ENCODE measurements around the gene PRPSAP1.
"Not testable (repeated sequence)": the region's sequence is repeated elsewhere in the genome, so short reads cannot be mapped to it uniquely, and the experiment has no call there.

The PRPSAP1 gene

DNA sequence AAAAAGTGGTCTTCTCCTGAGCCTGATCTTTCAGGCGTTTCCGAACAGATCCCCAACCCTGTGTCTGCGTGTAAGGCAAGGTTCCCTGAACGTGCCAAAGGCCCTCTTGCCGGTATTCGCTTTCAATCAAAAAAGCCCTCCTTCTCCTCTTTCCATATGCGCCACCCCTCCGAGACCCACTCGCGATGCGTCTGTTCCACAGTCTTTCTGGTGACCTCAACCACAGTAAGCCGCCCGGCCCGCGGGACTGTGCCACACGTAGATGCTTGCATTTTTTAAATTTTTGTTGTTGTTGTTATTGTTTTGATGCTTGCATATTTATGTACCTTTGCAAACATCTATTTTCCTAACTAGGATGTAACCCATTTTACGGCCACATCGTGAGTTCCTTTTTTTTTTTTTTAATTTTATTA lies 607 bp upstream of the PRPSAP1 start:
- TF ChIP-seq, protein P1, sequence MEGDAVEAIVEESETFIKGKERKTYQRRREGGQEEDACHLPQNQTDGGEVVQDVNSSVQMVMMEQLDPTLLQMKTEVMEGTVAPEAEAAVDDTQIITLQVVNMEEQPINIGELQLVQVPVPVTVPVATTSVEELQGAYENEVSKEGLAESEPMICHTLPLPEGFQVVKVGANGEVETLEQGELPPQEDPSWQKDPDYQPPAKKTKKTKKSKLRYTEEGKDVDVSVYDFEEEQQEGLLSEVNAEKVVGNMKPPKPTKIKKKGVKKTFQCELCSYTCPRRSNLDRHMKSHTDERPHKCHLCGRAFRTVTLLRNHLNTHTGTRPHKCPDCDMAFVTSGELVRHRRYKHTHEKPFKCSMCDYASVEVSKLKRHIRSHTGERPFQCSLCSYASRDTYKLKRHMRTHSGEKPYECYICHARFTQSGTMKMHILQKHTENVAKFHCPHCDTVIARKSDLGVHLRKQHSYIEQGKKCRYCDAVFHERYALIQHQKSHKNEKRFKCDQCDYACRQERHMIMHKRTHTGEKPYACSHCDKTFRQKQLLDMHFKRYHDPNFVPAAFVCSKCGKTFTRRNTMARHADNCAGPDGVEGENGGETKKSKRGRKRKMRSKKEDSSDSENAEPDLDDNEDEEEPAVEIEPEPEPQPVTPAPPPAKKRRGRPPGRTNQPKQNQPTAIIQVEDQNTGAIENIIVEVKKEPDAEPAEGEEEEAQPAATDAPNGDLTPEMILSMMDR (IDR thresholded peaks at IDR 0.05; ENCODE audit: low read depth, low read length) = no peak
- DNase-seq (ENCODE audit: extremely low read depth, low read depth) = no peak

DNA sequence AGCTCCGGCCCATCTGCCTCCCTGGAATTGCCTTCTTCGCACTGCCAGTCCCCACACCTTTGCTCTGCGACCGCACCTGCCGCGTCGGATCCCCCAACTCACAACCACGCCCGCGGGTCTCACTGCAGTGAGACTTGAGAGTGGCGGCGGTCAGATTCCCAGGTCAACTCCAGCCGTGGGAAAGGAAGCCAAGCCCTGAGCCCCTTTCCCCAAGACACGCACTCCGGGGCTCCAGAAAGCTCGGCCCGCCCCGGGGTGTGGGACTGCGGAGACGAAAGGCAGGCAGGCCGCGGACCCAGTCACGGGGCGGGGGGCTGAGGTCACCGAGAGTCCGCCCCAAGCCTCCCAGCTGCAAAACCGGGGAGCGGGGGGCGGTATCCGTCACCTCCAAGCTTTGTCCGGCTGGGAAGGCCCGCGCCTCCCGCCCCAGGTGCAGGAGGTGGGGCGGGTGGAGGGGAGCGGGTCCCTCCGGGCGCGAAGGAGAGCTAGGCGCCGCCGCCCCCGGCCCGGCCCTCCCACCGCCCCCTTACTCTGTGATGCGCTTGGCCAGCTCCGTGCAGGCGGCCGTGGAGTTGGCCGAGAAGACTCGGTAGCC lies 615 bp downstream of the PRPSAP1 start:
- no peak for DNase-seq (ENCODE audit: extremely low read depth, low read depth)

DNA sequence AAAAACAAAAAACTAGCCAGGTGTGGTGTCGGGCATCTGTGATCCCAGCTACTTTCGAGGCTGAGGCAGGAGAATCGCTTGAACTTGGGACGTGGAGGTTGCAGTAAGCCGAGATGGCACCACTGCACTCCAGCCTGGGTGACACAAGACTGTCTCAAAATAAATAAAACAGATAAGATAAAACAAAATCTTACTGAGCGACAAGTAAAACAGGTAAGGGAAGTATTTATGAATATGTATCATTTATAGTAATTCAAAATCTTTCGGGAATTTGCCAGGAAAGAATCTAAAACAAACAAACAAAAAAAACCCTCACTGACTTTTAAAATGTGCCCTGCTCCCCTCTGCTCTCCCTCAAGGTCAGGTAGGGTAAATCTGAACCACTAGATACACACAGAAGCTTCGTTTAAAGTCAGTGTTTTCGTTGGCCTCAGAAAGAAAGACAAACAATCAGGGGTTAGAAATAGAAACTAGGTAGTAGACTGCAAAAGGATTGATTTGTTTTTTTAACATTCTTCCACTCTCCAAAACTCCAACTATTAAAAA lies 2.1 kb downstream of the PRPSAP1 start:
- TF ChIP-seq, protein P1 (IDR thresholded peaks at IDR 0.05; ENCODE audit: low read depth, low read length) = no peak
- no peak for DNase-seq (ENCODE audit: extremely low read depth, low read depth)

More for the DNA sequence above, 615 bp downstream of the PRPSAP1 start:
- TF ChIP-seq, protein P1 (IDR thresholded peaks at IDR 0.05; ENCODE audit: low read depth, low read length) = no peak

DNA sequence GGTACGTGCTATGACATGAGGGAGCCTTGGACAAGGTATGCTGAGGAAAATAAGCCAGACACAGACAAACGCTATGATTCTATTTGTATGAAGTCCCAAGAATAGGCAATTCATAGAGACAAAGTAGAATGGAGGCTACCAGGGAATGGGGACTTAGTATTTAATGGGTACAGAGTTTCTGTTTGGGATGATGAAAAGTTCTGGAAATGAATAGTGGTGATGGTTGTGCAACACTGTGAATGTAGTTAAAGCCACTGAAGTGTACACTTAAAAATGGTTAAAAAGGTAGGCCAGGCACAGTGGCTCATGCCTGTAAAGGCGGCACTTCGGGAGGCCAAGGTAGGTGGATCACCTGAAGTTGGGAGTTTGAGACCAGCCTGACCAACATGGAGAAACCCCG lies 3.3 kb downstream of the PRPSAP1 start:
- DNase-seq (ENCODE audit: extremely low read depth, low read depth) = no peak
- TF ChIP-seq, protein P1 (IDR thresholded peaks at IDR 0.05; ENCODE audit: low read depth, low read length) = no peak

DNA sequence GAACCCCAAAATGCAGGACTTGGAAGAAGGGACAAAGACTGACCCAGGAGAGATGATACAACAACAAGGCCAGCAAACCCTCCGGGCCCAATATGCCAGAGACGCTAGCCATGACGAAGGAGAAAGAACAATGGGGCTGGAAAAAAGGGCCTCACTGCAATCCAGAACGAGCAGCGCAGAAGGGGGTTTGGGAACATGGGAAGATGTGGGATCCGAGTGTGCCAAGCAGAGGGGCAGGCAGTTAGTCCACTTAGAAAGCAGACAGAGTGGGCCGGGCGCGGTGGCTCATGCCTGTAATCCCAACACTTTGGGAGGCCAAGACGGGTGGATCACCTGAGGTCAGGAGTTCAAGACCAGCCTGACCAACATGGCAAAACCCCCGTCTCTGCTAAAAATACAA lies 6.8 kb downstream of the PRPSAP1 start:
- not testable (repeated sequence) for DNase-seq (ENCODE audit: extremely low read depth, low read depth)

DNA sequence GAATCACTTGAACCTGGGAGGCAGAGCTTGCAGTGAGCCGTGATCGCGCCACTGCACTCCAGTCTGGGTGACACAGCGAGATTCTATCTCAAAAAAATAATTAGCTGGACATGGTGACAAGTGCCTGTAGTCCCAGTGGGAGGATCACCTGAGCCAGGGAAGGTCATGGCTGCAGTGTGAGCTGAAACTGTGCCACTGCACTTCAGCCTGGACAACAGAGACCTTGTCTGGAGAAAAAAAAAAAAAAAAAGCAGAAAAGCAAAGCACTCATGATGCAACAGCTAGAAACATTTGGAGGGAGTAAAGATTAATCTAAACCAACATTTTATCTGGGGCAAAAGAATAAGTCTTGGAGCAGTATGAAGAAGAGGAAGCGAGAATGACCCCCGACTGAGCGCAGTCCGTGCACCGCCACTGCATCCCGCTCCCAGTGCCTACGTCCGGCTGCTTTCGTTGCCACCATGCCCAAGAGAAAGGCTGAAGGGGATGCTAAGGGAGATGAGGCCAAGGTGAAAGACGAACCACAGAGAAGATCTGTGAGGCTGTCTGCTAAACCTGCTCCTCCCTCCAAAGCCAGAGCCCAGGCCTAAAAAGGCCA lies 8.2 kb downstream of the PRPSAP1 start:
- DNase-seq (ENCODE audit: extremely low read depth, low read depth) = peak; percentile 10
- TF ChIP-seq, protein P1 (IDR thresholded peaks at IDR 0.05; ENCODE audit: low read depth, low read length) = no peak

DNA sequence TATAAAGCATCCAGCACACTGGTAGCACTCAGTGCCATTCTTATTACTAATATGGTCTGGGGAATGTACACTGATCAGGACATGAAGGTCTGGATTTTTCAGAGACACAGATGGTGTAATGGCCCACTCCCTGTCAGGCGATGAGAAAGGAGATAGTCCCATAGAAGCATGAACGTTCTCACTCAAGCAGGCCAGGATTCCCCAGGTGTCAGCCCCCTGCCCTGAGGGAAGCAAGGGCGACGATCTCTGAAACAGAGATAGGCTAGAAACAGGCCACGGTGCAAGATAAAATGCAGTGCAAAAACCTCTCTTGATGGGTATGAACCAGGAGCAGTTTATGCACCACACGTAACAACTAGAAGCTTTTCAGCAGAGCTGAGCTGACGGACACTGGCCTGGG lies 10.6 kb downstream of the PRPSAP1 start:
- TF ChIP-seq, protein P1 (IDR thresholded peaks at IDR 0.05; ENCODE audit: low read depth, low read length) = no peak
- DNase-seq (ENCODE audit: extremely low read depth, low read depth) = no peak
